ENCODE data around the gene ELMO2. TPM values are rescaled to one million over a fixed set of nuclear protein-coding genes. Genes with fewer than 3 reads are reported as not detected.

Gene ELMO2
- total and polyA plus RNA-seq, 2 of the 4 experiments (the other 2 are of a cell fraction): 29.2 to 52.7 TPM

- H2BK5ac ChIP-seq (ENCODE audit: low read depth, low read length, poor library complexity, severe bottlenecking): no peak overlapping the region
- intact Hi-C loops (cut with micrococcal nuclease): no loop called here
- no TSS peak for BruUV-seq (replicated peaks)
Measured at GRCh38 chr20:46354207-46354555, 52.2 kb downstream of the ELMO2 start.

More at GRCh38 chr20:46354207-46354555, 52.2 kb downstream of the ELMO2 start:
- Histone ChIP-seq H3K4ac (ENCODE audit: low read depth, low read length) (no peak overlapping the region), H3K36me3 (ENCODE audit: control insufficient read depth, insufficient read depth, low read length) (peaks cover 31% of the 10 kb centered on the region; the same call in 1 of the 2 replicates), H3K4me2 (ENCODE audit: low read depth, low read length) (no peak overlapping the region), H4K8ac (ENCODE audit: low read depth in 2 of 2, low read length in 2 of 2) (no peak overlapping the region), H4K91ac (ENCODE audit: insufficient read depth, low read depth, low read length) (no peak overlapping the region), H3K18ac (ENCODE audit: low read depth, low read length) (no peak overlapping the region), H3K14ac (replicated peaks; ENCODE audit: low read depth, low read length) (no peak overlapping the region), H4K20me1 (ENCODE audit: insufficient read depth, low read length) (peaks cover 10% of the 10 kb centered on the region; the same call in 1 of the 2 replicates), H2AK5ac (ENCODE audit: low read depth, low read length) (no peak overlapping the region), H2AFZ (replicated peaks; ENCODE audit: low read length, poor library complexity) (no peak overlapping the region), H3K79me1 (ENCODE audit: low read depth in 1 of 2, low read length in 2 of 2) (peaks cover 0 to 19% of the 10 kb centered on the region in 2 experiments), H3K9me3 (ENCODE audit: control insufficient read depth, insufficient read depth, low read length) (no peaks in the 10 kb centered on the region), H2AK9ac (replicated peaks; ENCODE audit: low read depth, low read length, poor library complexity) (no peak overlapping the region), H3K4me3 (ENCODE audit: insufficient read depth, low read depth, low read length) (no peak overlapping the region), H4K5ac (ENCODE audit: low read depth, low read length) (no peak overlapping the region), H3K23ac (ENCODE audit: low read depth, low read length) (no peak overlapping the region), H3K9ac (ENCODE audit: low read depth, low read length) (no peak overlapping the region), H3K27ac (ENCODE audit: insufficient read depth, low read length) (no peak overlapping the region), H3K4me1 (ENCODE audit: control insufficient read depth, insufficient read depth, low read length) (peaks cover 12% of the 10 kb centered on the region), H2BK120ac (ENCODE audit: low read depth, low read length) (no peak overlapping the region), H2BK20ac (ENCODE audit: low read depth, low read length) (no peak overlapping the region), H3K27me3 (ENCODE audit: control insufficient read depth, insufficient read depth, low read length) (no peaks in the 10 kb centered on the region), H3K56ac (ENCODE audit: extremely low read depth, insufficient read depth, low read length) (no peak overlapping the region), H2BK15ac (ENCODE audit: low read depth, low read length) (no peak overlapping the region), H3K9me1 (ENCODE audit: insufficient read depth, low read length) (peaks cover 10% of the 10 kb centered on the region; the same call in 1 of the 2 replicates)
- in situ Hi-C loops (cut with MboI; ENCODE audit: low sequenced_read_pairs) (no loop called here), dilution Hi-C loops (cut with HindIII; ENCODE audit: low sequenced_read_pairs, unreplicated experiment) (no loop called here)
- ChIA-PET CTCF (no interaction called here), POLR2A (ENCODE audit: unreplicated experiment) (no interaction called here)
- no peak for TF ChIP-seq POLR2A (IDR thresholded peaks at IDR 0.05; ENCODE audit: low read depth, low read length)
- no peak for TF ChIP-seq FOS (IDR thresholded peaks at IDR 0.05; ENCODE audit: low read depth, low read length)
- TF ChIP-seq USF2 (IDR thresholded peaks at IDR 0.05; ENCODE audit: low read depth, low read length): no peak
- no CpG with 5 or more reads among the region's 4 CpGs for WGBS, 2 experiments (ENCODE audit: extremely low coverage in 2 of 2, insufficient read length in 1 of 2)
- no peak for DNase-seq
- ATAC-seq (ENCODE audit: low read depth): no peak
